SKM-1 (cell line): ENCODE data around the gene RHBDF2.
A peak's percentile ranks its signal among the peaks of the same experiment; 100 is the strongest.

Experiments used
- DNase-seq: peaks from one replicate; lab custom pipeline; 2025; ENCODE audit not compliant: unreplicated experiment; lab: John Stamatoyannopoulos, UW

The RHBDF2 gene

GRCh38 chr17:76502341-76503211 is 1.4 kb upstream of the RHBDF2 start:
- DNase-seq, result peak; percentile 14

- no peak for DNase-seq
Observed at GRCh38 chr17:76501827-76502307, 644 bp upstream of the RHBDF2 start.

GRCh38 chr17:76500747-76501017 is 541 bp downstream of the RHBDF2 start:
- DNase-seq, result no peak

GRCh38 chr17:76500074-76500746 is 1.0 kb downstream of the RHBDF2 start:
- DNase-seq, result no peak

- DNase-seq, result no peak
Observed at GRCh38 chr17:76499267-76499667, 2.0 kb downstream of the RHBDF2 start.

GRCh38 chr17:76498876-76499251 is 2.4 kb downstream of the RHBDF2 start:
- no peak for DNase-seq

- no peak for DNase-seq
Observed at GRCh38 chr17:76497979-76498875, 3.0 kb downstream of the RHBDF2 start.

- no peak for DNase-seq
Observed at GRCh38 chr17:76497699-76497978, 3.6 kb downstream of the RHBDF2 start.

GRCh38 chr17:76496464-76496863 is 4.8 kb downstream of the RHBDF2 start:
- no peak for DNase-seq

GRCh38 chr17:76495663-76496400 is 5.4 kb downstream of the RHBDF2 start:
- DNase-seq, result no peak

GRCh38 chr17:76493505-76494167 is 7.6 kb downstream of the RHBDF2 start:
- no peak for DNase-seq

- DNase-seq, result peak; percentile 85
Observed at GRCh38 chr17:76492989-76493501, 8.2 kb downstream of the RHBDF2 start.

GRCh38 chr17:76492123-76492988 is 8.9 kb downstream of the RHBDF2 start:
- no peak for DNase-seq

GRCh38 chr17:76491271-76492122 is 9.7 kb downstream of the RHBDF2 start:
- no peak for DNase-seq

GRCh38 chr17:76490112-76490710 is 11.0 kb downstream of the RHBDF2 start:
- DNase-seq, result no peak

- DNase-seq, result no peak
Observed at GRCh38 chr17:76487451-76488192, 13.6 kb downstream of the RHBDF2 start.

- no peak for DNase-seq
Observed at GRCh38 chr17:76485569-76485968, 15.7 kb downstream of the RHBDF2 start.
